ENCODE data around the gene SELENOT.

GRCh38 chr3:150635526-150635925, 32.4 kb downstream of the SELENOT start:
- TF ChIP-seq CTCF (IDR thresholded peaks at IDR 0.05) (no peak), POLR2A (IDR thresholded peaks at IDR 0.05) (no peak)

Measured in testis (tissue), 2 donors.